NCI-H2081 (cell line): ENCODE measurements around the gene XRCC1.
"Not testable (repeated sequence)": the region's sequence is repeated elsewhere in the genome, so short reads cannot be mapped to it uniquely, and the experiment has no call there.

Source experiments
- DNase-seq, 2 experiments: peaks; one replicate each; lab custom pipeline; 2025; lab: John Stamatoyannopoulos, UW

Gene XRCC1

DNA sequence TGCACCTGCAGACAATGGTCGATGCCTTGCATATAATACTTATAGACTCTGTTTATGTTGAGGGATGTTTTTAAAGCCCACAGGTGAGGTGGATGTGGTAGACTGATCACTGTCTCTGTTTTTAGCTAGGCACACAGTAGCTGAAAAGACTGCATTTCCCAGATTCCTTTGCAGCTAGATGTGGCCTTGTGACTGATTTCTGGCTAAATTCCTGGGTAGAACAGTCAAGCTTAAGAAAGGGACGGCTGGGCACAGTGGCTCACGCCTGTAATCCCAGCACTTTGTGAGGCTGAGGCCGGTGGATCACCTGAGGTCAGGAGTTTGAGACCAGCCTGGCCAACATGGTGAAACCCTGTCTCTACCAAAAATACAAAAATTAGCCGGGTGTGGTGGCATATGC lies 25.0 kb upstream of the XRCC1 start:
- DNase-seq, result not testable (repeated sequence)

GRCh38 chr19:43599635-43600295 lies 24.4 kb upstream of the XRCC1 start:
- DNase-seq, result no peak

- DNase-seq, result no peak
These were observed 23.3 kb upstream of the XRCC1 start for GRCh38 chr19:43598445-43599240.

DNA sequence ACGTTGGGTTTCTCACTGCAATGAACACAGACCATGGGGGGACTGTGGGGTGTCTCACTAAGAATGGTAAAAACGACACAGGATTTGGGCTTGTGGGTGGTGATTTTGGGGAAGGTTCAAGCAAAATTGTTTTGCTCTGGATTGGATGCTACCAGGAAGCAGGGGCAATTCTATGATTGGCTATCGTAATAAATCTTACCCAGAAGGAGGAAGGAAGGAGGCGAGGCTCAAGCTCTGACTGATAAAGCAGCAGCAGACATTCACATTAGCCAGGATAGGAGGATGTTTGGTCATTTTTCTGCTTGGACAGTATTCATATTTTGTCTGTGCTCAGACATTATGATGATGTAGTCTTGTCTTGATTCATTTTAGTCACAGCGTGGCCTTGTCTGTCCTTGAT lies 22.5 kb upstream of the XRCC1 start:
- DNase-seq, result no peak

DNA sequence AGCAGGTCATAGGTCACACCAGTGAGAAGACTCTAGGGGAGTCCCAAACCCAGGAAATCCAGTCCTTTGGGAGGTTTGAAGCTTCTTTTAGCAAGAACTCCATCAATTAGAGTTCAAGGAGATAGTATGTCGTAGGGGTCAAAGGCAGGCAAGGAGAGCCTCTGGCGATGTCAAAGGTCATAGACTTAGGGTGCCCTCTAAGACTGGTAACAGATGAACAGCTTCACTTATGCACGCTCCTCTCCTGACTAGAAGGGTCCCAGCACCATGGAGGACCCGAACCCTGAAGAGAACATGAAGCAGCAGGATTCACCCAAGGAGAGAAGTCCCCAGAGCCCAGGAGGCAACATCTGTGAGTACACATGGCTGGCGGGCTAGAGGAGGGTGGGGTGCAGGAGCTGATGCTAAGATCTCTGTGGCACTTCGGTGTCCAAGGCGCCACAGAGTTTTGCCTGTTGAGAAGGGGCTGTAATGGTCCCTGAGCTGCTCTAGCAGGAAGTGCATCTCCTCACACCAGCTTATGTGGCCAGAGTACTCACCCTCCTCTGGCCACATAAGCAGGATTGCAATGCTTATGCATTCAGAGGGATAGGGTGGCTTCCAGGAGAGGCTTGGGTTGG lies 21.6 kb upstream of the XRCC1 start:
- peak in 1 of 2 experiments; percentile 2 for DNase-seq

DNA sequence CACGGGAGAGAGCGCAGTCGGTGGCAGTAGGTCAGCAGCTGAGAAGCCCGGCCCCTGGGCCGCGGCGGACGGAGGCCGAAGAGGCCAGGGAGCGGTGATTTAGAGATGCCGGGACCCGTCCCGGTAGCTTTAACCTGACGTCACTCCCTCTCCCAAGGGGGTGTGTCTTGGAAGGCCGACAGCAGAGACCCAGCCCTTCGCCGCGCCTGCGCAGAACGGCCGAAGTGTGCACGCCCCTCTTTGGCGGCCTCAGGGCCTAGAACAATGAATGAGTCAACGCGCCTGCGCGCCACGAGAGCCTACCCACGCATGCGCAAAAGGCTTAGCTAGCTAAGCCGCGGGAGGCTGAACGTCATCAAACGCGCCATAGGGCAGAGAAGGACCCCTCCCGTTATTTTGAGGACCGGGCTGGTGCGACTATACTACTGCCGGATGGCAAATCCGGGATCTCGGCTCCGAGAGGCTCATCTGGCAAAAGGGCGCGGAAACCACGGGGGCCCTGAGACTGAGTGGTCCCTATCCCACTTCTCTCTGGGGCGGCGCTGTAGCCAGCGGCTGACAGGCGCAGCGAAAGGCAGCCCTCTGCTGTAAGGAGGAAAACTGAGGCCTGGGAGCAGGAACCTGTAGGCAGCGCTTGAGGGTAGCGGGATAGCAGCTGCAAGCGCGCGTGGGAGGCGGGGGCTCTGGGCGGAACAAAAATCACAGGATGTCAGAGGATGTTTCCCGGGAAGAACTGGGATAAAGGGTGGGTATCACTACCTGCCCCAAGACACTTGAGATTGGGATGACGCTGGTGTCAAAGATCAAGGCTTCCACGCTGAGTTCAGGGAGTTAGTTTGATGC lies 20.9 kb upstream of the XRCC1 start, which contains the start of the genes IRGQ and ZNF576:
IRGQ (minus strand) TSS at position 136 of the 843 bp plus-strand sequence. CDS start 796 bp downstream, outside the sequence.
ZNF576 (plus strand) TSS at position 597 of the 843 bp plus-strand sequence. CDS start 514 bp downstream, outside the sequence.
- DNase-seq, result peak; percentile 98 to 99

DNA sequence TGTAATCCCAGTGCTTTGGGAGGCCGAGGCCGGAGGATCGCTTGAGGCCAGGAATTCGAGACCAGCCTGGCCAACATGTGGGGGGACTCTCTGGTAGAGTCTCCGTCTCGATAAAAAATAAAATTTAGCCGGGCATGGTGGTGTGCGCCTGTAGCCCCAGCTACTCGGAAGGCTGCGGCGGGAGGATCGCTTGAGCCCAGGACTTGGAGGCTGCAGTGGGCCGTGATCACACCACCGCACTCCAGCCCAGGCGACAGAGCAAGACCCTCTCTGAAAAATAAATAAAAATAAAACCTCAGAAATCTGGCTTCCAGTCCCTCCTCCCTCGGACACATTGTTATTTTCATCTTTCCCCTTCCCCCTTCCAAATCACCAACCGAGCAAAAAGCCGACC lies 20.3 kb upstream of the XRCC1 start:
- no peak for DNase-seq

DNA sequence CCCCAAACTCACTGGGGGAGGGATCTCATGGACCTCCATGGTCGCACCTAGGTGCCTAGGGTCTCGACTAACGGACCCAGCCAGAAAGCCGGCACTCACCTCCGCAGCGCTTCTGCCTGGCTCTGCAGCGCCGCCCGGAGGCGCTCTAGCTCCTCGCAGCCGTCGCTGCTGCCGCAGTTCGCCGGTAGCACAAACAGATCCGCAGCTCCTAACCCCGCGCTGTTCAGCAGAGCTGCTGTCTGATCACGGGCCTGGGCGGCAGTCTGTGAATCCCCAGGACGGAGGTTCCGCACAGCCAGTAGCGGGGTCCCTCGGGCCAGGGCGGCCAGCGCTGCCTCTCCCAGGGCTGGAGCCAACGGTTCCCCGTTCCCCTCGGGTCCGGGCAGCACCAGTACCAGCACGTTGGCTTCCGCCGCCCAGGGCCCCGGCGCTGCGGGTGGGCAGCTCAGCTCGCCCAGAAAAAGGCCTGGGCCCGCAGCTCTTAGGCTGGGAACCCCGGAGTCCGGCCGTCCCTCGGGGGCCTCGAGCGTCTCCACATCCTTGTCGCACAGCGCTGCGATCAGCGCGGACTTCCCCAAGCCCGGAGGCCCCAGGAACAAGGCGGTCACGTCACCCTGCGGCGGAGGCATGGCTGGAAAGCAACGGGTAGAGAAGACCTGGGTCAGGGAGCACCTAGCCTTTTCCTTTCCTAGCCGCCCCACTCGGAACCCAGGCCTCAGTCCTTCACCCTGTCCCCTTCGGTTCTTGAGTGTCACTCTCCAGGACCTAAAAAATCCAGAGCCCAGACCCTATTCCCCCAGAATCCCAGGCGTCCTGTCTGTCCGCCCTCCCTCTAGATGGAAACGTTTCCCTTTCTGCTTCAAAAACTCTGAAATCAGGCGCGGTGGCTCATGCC lies 19.6 kb upstream of the XRCC1 start:
- DNase-seq, result peak; percentile 65 to 70

DNA sequence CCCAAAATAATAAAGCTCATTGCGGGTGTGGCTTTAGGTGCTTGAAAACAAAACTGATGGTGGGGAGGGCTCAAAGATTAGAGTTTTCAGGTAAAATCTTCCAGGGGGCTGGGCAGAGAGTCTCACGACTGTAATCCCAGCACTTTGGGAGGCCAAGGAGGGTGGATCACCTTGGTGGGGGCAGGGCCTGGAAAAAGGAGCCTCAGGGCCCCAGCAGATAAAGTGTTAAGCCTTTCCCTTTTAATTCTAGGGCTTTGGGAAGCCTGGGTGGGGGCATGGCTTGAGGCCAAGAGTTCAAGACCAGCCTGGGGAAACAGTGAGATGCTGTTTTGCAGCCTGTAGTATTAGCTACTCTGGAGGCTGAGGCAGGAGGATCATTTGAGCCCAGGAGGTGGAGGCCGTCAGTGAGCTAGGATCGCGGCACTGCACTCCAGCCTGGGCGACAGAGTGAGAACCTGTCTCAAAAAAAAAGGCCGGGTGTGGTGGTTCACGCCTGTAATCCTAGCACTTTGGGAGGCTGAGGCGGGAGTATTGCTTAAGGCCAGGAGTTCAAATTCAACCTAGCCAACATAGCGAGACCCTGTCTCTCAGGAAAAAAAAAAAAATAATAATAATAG lies 18.9 kb upstream of the XRCC1 start:
- DNase-seq, result no peak

- DNase-seq, result no peak
These were observed 17.5 kb upstream of the XRCC1 start for GRCh38 chr19:43592800-43593350.

DNA sequence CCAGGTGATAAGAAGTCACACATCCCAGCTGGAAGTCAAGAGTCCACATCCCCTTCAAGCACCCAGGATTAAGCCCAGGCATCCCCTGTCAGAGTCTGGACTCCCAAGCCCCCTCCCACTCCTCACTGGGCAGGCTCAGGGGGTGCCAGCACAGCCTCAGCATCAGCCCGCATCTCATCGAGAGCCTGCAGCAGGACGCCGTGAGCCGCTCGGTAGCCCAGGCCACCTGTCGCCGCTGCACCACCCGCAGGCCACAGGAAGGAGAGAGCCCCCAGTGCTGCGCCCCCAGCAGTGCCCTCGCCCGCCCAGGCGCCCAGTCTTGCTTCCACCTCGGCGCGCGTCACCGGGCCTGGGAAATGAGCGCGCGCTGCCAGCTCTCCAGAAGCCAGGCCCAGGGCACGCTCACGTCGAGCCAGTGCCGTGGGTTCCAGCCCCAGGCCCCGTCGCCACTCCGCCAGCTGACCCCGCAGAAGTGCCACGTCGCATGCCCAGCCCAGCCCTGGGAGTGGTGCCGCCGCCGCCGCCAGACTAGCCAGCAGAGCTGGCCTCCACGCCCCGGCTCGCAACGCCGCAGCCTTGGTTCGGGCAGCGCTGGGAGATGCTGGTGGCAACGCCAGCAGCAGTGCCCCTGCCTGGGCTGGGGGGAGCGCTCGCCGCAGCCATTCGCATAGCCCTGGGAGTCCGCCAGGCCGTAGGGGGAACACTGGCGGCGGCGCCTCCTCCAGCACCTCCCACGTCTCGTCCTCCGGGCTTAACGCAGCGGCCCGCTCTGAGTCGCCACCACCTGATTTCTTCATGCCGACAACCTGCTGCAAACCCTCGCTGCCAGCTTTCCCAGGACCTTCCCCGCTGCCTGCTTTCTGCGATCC lies 16.8 kb upstream of the XRCC1 start:
- no peak for DNase-seq

DNA sequence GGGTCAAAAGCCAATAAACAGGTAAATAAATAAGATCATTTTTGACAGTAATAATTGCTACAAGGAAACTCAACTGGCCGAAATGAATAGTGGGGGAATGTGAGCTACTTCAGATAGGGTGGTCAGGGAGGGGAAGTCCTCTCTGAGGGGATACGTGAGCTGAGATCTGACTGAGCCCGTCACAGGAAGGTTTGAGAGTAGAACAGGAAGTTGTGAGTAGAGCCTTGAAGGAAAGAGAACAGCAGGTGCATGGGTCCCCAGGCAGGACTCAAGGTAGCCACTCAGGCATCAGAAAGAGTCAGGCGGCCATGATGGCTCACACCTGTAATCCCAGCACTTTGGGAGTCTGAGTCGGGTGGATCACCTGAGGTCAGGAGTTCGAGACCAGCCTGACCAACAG lies 14.4 kb upstream of the XRCC1 start:
- DNase-seq, result no peak

DNA sequence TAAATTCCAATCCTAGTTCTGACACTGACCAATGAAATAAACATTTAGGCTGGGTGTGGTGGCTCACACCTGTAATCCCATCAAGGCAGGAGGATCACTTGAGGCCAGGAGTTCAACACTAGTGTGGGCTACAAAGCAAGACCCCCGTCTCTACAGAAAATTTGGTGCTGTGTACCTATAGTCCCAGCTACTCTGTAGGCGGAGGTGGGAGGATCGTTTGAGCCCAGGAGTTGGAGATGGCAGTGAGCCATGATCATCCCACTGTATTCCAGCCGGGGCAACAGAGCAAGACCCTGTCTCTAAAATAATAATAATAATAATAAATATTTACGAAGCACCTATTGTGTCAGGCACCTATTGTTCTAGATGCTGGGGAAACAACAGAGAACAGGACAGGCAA lies 13.9 kb upstream of the XRCC1 start:
- DNase-seq, result no peak

DNA sequence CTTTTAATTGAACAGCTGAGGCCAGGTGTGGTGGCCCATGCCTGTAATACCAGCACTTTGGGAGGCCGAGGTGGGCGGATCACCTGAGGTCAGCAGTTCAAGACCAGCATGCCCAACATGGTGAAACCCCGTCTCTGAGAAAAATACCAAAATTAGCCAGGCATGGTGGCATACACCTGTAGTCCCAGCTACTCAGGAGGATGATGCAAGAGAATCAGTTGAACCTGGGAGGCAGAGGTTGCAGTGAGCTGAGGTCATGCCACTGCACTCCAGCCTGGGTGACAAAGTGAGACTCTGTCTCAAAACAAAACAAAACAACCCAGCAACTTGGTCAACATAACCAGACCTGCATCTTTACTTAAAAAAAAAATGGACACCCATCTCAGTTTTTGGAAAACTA lies 11.7 kb upstream of the XRCC1 start:
- not testable (repeated sequence) for DNase-seq

- DNase-seq, result no peak
These were observed 11.0 kb upstream of the XRCC1 start for GRCh38 chr19:43586346-43586745.

- DNase-seq, result no peak
These were observed 9.2 kb upstream of the XRCC1 start for GRCh38 chr19:43584484-43584883.

DNA sequence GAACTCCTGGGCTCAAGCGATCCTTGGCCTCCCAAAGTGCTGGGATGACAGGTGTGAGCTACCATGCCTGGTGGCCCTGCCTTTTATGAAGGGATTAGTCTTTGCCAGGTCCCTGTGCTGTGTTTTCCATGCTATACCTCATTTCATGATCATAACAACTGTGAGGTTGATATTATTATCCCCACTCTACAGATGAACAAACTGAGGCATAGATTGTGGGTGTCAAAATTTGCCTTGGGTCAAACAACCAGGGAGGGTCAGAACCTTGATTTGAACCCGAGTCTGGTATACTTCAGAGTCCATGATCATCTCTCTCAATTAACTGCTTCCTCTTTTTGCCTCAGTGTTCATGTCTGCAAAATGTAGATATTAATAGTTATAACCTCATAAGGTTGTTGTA lies 7.2 kb upstream of the XRCC1 start:
- no peak for DNase-seq

DNA sequence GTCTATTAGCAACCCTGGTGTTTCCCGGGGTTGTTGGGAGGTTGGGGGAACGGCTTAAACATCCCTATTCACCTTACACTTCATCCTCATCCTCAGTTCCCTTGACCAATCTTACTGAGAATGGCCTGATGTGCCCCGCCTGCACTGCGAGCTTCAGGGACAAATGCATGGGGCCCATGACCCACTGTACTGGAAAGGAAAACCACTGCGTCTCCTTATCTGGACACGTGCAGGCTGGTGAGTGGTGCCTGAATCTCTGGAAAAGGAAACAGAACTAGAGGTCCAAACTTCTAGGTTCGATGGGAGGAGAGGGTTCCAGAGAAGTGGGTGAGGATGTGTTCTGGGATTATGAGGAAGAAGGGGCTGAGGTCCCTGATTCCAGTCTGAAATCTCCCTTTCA lies 6.1 kb upstream of the XRCC1 start:
- DNase-seq, result no peak

DNA sequence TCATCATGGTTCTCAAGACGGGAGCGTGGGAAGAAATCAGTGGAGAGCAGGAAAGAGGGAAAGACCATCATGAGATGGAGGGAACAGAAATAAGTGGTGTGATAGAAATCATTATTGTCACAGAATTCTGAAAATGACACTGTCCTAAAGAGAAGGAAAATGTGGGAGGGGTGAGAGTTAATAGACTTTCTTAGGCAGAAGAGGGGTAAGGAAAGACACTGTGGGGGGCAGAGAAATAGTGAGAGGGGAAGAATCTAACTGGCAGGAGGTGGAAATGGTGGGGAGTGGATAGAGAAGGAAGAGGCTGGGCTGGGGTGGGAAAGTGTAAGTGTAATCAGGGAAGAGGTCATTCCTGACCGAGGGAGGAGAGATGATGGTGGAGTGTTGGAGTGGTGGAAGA lies 3.5 kb upstream of the XRCC1 start:
- no peak for DNase-seq
